Measurements from ENCODE around the gene PBRM1. TPM values are rescaled to one million over a fixed set of nuclear protein-coding genes. Genes with fewer than 3 reads are reported as not detected.

PBRM1 gene
- total and polyA plus RNA-seq, 2 experiments from 2014 or later = 57.5 to 72.5 TPM

DNA sequence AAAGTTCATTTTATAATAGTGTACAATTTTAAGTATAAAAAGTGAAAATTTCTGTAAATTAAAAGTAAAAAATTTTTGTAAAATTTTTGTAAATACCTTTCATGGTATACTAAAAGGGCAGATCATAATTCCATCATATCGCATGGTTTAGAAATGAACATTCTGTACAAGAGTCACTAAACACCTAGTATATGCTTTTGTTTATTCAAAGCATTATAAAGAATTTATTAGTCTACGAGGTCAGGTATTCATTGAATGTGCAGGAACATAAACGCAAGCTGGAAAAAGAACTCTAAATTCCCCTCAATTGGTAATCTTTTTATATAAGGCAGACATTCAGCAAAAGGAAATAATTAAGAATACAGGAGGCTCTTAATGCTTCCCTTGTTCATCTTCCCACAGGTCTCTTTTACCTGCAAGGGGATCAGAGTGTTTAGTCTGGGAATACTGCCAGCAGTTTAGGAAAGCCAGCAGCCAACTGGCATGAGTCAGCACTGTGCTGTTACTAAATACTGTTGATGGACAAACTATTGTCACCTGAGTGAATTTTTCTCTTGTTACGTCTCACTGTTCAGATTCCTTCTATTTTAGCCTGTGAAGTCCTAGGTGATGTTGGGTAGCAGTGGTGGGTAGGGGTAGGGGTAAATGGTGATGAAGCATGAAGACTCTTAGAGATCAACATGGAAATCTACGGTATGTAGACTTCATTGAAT is 79.2 kb downstream of the PBRM1 start:
- H3K4me1 Mint-ChIP-seq = peaks cover 7% of the 10 kb centered on the region; the same call in 2 of the 3 replicates

GRCh38 chr3:52600258-52600657 is 85.5 kb downstream of the PBRM1 start:
- Histone ChIP-seq H3K4me2 (no peak overlapping the region), H3K9me2 (ENCODE audit: insufficient read depth) (no peaks in the 10 kb centered on the region), H3K4me1 (ENCODE audit: insufficient read depth) (no peaks in the 10 kb centered on the region), H4K20me1 (replicated peaks; ENCODE audit: insufficient read depth) (no peaks in the 10 kb centered on the region), H3K36me3 (ENCODE audit: insufficient read depth) (peaks cover 5% of the 10 kb centered on the region; the same call in 1 of the 2 replicates), H2AFZ (no peak overlapping the region), H3K27me3 (ENCODE audit: insufficient read depth) (no peaks in the 10 kb centered on the region), H3K4me3 (no peak overlapping the region), H3F3A (replicated peaks; ENCODE audit: low read depth) (no peaks in the 10 kb centered on the region), H3K79me2 (replicated peaks; ENCODE audit: insufficient read depth) (no peaks in the 10 kb centered on the region), H3K27ac (ENCODE audit: low read depth) (no peak overlapping the region)
- Mint-ChIP-seq H3K9me3 (no peaks in the 10 kb centered on the region), H3K36me3 (ENCODE audit: low read depth) (peaks cover 26% of the 10 kb centered on the region), H3K4me1 (peaks cover 7% of the 10 kb centered on the region; the same call in 2 of the 3 replicates), H3K27ac (no peak overlapping the region), H3K27me3 (ENCODE audit: insufficient read depth, low read depth, poor library complexity) (no peaks in the 10 kb centered on the region), H3K4me3 (no peak overlapping the region)
- no peak for DNase-seq (ENCODE audit: low spot score)
- ATAC-seq = no peak
- TF ChIP-seq ZNF331 (CRISPR knock-in tag; IDR thresholded peaks at IDR 0.05; ENCODE audit: low read depth) = no peak
- no peak for TF ChIP-seq EZH2 (IDR thresholded peaks at IDR 0.05; ENCODE audit: low read depth, unreplicated experiment)
- TF ChIP-seq POLR2AphosphoS5 (IDR thresholded peaks at IDR 0.05; ENCODE audit: low read depth) = no peak
- TF ChIP-seq, protein P1, sequence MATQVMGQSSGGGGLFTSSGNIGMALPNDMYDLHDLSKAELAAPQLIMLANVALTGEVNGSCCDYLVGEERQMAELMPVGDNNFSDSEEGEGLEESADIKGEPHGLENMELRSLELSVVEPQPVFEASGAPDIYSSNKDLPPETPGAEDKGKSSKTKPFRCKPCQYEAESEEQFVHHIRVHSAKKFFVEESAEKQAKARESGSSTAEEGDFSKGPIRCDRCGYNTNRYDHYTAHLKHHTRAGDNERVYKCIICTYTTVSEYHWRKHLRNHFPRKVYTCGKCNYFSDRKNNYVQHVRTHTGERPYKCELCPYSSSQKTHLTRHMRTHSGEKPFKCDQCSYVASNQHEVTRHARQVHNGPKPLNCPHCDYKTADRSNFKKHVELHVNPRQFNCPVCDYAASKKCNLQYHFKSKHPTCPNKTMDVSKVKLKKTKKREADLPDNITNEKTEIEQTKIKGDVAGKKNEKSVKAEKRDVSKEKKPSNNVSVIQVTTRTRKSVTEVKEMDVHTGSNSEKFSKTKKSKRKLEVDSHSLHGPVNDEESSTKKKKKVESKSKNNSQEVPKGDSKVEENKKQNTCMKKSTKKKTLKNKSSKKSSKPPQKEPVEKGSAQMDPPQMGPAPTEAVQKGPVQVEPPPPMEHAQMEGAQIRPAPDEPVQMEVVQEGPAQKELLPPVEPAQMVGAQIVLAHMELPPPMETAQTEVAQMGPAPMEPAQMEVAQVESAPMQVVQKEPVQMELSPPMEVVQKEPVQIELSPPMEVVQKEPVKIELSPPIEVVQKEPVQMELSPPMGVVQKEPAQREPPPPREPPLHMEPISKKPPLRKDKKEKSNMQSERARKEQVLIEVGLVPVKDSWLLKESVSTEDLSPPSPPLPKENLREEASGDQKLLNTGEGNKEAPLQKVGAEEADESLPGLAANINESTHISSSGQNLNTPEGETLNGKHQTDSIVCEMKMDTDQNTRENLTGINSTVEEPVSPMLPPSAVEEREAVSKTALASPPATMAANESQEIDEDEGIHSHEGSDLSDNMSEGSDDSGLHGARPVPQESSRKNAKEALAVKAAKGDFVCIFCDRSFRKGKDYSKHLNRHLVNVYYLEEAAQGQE (IDR thresholded peaks at IDR 0.05; ENCODE audit: unreplicated experiment) = no peak
- TF ChIP-seq, protein P2, sequence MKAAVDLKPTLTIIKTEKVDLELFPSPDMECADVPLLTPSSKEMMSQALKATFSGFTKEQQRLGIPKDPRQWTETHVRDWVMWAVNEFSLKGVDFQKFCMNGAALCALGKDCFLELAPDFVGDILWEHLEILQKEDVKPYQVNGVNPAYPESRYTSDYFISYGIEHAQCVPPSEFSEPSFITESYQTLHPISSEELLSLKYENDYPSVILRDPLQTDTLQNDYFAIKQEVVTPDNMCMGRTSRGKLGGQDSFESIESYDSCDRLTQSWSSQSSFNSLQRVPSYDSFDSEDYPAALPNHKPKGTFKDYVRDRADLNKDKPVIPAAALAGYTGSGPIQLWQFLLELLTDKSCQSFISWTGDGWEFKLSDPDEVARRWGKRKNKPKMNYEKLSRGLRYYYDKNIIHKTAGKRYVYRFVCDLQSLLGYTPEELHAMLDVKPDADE (IDR thresholded peaks at IDR 0.05) = no peak
- TF ChIP-seq CREB1 (CRISPR knock-in tag; IDR thresholded peaks at IDR 0.05; ENCODE audit: low read depth) = no peak

More for the DNA sequence above, 79.2 kb downstream of the PBRM1 start:
- Histone ChIP-seq H3K79me2 (replicated peaks; ENCODE audit: insufficient read depth) (0 out of 2 replicates have a peak, but pooled peaks cover 4% of the 10 kb centered on the region), H3K4me2 (no peak overlapping the region), H3K9me2 (ENCODE audit: insufficient read depth) (no peaks in the 10 kb centered on the region), H3F3A (replicated peaks; ENCODE audit: low read depth) (no peaks in the 10 kb centered on the region), H2AFZ (no peak overlapping the region), H3K36me3 (ENCODE audit: insufficient read depth) (peaks cover 11% of the 10 kb centered on the region; the same call in 1 of the 2 replicates), H3K4me3 (no peak overlapping the region), H3K27ac (ENCODE audit: low read depth) (no peak overlapping the region), H3K4me1 (ENCODE audit: insufficient read depth) (no peaks in the 10 kb centered on the region), H4K20me1 (replicated peaks; ENCODE audit: insufficient read depth) (no peaks in the 10 kb centered on the region; the same call in 1 of the 2 replicates), H3K27me3 (ENCODE audit: insufficient read depth) (no peaks in the 10 kb centered on the region)
- Mint-ChIP-seq H3K4me3 (no peak overlapping the region), H3K36me3 (ENCODE audit: low read depth) (peaks cover 19% of the 10 kb centered on the region), H3K27ac (peak overlapping the region; percentile 90), H3K27me3 (ENCODE audit: insufficient read depth, low read depth, poor library complexity) (no peaks in the 10 kb centered on the region), H3K9me3 (no peaks in the 10 kb centered on the region)
- no peak for DNase-seq (ENCODE audit: low spot score)
- TF ChIP-seq NANOG (IDR thresholded peaks at IDR 0.05; ENCODE audit: borderline replicate concordance) = no peak
- TF ChIP-seq, protein P3, sequence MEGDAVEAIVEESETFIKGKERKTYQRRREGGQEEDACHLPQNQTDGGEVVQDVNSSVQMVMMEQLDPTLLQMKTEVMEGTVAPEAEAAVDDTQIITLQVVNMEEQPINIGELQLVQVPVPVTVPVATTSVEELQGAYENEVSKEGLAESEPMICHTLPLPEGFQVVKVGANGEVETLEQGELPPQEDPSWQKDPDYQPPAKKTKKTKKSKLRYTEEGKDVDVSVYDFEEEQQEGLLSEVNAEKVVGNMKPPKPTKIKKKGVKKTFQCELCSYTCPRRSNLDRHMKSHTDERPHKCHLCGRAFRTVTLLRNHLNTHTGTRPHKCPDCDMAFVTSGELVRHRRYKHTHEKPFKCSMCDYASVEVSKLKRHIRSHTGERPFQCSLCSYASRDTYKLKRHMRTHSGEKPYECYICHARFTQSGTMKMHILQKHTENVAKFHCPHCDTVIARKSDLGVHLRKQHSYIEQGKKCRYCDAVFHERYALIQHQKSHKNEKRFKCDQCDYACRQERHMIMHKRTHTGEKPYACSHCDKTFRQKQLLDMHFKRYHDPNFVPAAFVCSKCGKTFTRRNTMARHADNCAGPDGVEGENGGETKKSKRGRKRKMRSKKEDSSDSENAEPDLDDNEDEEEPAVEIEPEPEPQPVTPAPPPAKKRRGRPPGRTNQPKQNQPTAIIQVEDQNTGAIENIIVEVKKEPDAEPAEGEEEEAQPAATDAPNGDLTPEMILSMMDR (conservative IDR thresholded peaks at IDR 0.05; ENCODE audit: low read depth in 2 of 2) = no peak
- no peak for TF ChIP-seq EZH2 (IDR thresholded peaks at IDR 0.05; ENCODE audit: low read depth, unreplicated experiment)
- TF ChIP-seq JUNB (IDR thresholded peaks at IDR 0.05; ENCODE audit: unreplicated experiment) = no peak
- no peak for TF ChIP-seq EZH2phosphoT487 (IDR thresholded peaks at IDR 0.05; ENCODE audit: unreplicated experiment)
- TF ChIP-seq, protein P1 (IDR thresholded peaks at IDR 0.05; ENCODE audit: unreplicated experiment) = no peak
- no peak for TF ChIP-seq POLR2AphosphoS5 (IDR thresholded peaks at IDR 0.05; ENCODE audit: low read depth)
- TF ChIP-seq STAT1 (IDR thresholded peaks at IDR 0.05; ENCODE audit: unreplicated experiment) = no peak
- no peak for TF ChIP-seq ZNF331 (CRISPR knock-in tag; IDR thresholded peaks at IDR 0.05; ENCODE audit: low read depth)
- TF ChIP-seq CREB1 (CRISPR knock-in tag; IDR thresholded peaks at IDR 0.05; ENCODE audit: low read depth) = no peak
- ATAC-seq = no peak

Data from GM23338 (cell line).